ENCODE measurements around the gene APOL1.

Gene APOL1

GRCh38 chr22:36291831-36292740, 39.2 kb downstream of the APOL1 start:
- no peak for DNase-seq (ENCODE audit: low spot score)

DNA sequence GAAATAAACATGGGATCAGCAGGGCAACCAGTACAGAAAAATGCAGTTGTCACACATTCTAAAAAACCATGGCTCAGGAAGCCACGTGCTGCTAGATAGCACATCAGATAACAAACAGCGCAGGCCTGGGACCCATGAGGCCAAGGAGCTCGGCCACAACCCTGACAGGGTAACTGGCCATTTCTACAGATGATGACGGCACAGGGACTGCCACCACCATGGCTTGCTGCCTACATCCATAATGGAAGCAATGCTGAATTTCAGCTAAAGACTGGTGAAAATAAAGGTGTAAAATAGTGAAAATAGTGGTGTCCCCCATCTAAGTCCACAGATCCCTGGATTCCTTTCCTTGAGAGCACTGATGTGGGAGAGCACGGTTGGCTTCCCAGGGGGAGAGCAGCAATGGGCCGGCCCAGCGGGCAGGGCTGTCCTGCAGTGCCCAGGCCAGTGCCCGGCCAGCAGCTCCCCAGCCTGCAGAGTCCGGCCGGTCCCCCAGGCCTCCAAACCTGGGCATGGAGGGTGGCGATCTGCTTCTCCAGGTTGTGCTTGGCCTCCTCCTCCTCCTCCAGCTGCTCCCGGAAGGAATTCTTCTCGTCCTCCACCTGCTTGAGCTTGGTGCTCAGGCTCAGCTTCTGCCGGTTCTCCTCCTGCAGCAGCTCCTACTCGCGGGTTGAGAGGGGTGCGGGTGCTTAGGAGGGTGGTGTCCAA, 40.0 kb downstream of the APOL1 start:
- DNase-seq (ENCODE audit: low spot score): no peak

- no peak for DNase-seq (ENCODE audit: low spot score)
Measured at GRCh38 chr22:36293606-36294292, 40.8 kb downstream of the APOL1 start.

- no peak for DNase-seq (ENCODE audit: low spot score)
Measured at GRCh38 chr22:36294293-36294620, 41.3 kb downstream of the APOL1 start.

DNA sequence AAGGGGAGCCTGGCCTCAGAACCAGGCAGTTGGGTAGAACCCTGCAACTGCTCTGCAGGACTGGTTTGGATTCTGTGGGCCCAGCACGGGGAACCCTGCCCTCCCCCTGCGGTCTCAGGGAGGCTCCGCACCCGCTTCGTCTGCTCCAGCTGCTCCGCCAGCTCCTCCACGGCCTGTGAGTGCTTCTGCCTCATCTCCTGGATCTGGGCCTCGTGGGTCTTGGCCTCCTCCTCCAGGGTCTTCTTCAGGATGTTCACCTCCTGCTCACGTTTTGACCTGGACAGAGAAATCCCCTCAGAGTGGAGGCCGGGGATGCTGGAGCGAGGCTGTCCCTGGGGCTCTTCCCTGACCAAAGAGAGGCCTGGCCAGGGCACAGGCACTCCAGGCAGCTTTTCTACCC, 41.9 kb downstream of the APOL1 start:
- DNase-seq (ENCODE audit: low spot score): no peak

GRCh38 chr22:36295247-36295646, 42.3 kb downstream of the APOL1 start:
- no peak for DNase-seq (ENCODE audit: low spot score)

GRCh38 chr22:36296690-36297089, 43.8 kb downstream of the APOL1 start:
- DNase-seq (ENCODE audit: low spot score): no peak

- no peak for DNase-seq (ENCODE audit: low spot score)
Measured at GRCh38 chr22:36297568-36297967, 44.6 kb downstream of the APOL1 start.

GRCh38 chr22:36298118-36298517, 45.2 kb downstream of the APOL1 start:
- no peak for DNase-seq (ENCODE audit: low spot score)

- no peak for DNase-seq (ENCODE audit: low spot score)
Measured at GRCh38 chr22:36298601-36299000, 45.7 kb downstream of the APOL1 start.

DNA sequence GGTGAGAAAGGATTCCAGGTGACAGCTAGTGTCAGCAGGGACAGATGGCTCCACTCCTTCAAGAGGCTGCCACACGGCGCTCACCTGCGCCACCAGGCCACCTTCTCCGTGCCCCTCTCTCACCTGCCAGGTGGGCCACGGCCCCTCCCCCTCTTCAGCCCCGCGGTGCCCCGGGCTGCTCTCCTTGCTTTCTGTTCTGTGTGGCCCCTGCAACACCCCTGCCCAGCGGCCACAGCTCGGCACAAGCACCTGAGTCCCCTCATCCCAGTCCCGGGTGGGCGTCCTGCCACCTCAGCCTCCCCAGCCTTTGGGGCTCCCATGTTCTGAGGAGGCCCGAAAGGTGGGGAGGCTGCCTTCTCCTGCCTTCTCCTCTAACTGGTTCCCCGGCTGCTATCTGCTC, 46.4 kb downstream of the APOL1 start:
- no peak for DNase-seq (ENCODE audit: low spot score)

DNA sequence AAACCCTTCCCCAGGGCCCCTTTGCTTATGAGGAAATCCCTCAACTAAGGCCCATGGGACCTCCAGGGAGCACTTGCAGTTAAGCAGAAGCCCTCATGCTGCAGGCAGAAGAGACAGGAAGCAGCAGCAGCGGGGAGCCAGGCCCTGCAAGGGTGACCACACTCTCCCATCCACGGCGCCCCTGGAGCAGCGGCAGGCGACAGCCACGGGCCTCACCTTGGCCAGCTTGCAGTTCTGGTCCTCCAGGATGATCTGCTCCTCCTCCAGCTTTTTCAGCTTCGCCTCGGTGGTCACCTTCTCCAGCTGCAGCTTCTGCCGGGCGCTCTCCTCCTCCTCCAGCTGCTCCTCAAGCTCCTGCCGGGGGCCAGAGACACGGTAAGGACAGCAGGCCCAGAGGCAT, 47.0 kb downstream of the APOL1 start:
- DNase-seq (ENCODE audit: low spot score): no peak

DNA sequence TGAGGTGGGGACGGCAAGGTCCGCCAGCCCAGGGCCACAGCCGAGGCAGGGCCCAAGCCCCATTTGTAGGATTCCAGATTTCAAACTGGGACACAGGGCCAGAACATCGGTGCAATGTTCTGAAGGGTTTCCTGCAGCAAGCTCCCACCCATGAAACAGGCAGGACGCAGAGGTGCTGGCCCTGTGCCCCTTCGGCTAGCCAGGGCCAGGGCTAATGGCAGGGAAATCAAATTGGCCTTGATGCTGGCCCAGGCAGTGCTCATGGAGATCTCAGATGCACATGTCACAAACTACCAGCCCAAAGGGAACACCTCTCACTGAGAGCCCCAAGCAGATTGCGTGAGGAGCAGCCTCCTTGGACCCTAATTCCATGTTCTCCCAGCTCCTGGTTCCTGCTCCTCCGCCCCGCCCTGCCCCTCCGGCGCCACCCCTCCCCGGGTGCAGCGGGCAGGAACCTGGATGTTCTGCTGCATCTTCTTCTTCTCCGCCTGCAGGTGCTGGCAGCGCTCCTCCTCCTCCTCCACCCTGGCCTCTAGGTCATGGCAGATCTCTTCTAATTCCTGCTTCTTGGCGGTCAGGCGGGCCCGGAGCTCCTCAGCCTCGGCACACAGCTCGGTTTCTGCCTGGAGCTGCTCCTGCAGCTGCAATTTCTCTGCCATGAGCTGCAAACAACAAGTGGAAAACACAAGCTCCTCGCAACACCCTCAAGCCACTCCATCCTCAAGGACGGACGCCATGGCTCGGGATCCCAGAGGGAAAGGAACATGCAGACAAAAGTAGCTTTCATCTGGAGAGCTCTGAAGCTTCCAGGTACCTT, 47.7 kb downstream of the APOL1 start:
- DNase-seq (ENCODE audit: low spot score): no peak

GRCh38 chr22:36301384-36301828, 48.5 kb downstream of the APOL1 start:
- DNase-seq (ENCODE audit: low spot score): peak; percentile 63

GRCh38 chr22:36301851-36302250, 48.9 kb downstream of the APOL1 start:
- DNase-seq (ENCODE audit: low spot score): no peak

DNA sequence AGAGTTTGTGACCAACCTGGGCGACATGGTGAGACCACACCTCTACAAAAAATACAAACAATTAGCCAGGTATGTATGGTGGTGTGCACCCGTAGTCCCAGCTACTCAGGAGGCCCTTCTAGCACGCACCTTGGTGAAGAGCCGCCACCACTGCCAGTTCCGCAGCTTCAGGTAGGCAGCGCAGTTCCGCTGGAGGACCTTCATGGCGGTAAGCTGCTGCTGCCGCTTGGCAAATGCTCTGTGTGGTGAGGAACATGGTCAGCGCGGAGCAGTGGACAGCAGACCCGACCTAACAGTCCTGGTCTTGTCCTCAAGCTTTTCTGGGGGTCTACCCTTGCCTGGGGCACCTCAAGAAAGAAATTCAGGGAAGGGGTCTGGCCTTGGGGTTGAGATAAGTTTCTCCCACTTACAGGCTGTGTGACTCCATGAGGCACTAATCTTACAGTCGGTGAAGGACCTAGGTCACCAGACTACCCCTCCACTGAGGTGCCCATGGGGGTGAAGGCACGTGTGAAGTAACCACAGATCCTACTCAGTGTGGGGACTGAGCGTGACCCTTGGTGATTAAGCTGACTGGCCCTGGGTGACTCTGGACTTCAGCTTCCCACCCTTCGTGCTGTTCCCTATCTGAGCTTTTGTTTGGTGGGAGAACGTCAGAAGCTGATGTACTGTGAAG, 49.6 kb downstream of the APOL1 start:
- DNase-seq (ENCODE audit: low spot score): no peak

DNA sequence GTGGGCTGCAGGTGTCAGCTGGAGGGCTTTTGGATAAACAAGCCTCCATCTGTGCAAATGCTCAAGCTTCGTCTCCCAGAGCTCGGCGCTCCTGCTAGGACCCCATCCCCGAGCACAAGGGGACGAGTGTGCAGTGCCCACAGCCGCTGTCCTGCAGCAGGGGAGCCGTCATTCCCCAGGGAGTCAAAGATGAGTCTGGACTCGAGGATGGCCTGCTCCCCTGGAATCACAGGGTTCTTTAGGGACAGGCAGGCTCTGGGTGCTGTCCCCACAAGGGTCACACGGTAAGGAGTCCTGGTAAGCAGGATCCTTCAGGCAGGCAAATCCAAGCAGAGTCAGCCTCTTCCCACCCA, 50.2 kb downstream of the APOL1 start:
- DNase-seq (ENCODE audit: low spot score): no peak

DNA sequence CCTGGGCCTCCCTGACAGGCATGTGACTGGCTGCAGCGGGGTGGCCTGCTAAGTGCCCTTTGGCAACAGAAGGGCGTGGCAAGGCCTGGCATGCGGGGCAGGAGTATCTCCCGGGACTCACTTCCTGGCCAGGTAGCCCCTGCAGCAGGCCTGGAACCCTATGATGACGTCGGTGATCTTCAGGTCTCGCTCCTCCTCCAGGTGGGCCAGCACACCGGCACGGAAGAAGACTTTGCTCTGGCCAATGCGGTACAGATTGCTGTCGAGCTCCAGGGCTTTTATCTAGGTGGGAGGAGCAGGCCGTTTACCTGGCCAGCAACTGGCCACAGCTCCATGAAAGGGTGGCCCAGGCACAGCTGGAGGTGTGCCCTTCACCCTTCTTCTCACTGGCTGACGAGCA, 50.9 kb downstream of the APOL1 start:
- DNase-seq (ENCODE audit: low spot score): no peak

DNA sequence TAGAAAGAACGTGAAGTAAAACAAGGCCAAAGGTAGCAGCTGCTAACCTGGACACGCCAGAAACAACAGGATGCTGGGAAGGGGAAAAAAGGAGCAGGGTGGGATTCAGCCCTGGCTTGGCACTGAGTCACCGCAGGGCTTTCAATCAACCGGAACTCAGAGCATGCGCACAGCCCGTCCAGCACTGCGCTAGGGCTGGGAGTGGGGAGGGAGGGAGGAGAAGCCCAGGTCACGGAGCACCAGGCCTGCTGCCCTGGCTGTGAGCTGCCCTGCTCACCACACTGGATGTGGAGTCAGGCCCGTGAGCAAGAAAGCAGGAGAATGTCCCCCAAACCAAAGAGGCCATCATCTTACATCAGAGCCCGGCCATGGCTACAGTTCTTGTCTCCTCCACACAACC, 51.5 kb downstream of the APOL1 start:
- DNase-seq (ENCODE audit: low spot score): no peak

DNA sequence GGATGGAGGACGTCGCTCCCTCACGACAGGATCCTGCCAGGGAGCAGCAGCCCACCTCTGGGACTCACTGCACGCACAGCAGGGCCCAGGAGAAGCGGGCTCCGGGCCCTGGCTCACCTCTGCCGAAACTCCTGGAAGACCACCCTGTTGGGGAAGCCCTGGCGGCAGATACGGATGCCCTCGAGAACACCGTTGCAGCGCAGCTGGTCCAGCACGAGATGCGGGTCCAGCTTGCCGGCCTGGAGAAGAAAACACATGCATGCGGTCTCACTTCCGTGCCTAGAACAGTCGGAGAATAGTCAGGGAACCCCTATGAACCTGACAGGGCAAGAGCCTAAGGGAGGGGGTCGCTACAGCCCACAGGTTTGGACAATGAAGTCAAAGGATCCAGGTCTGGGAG, 52.9 kb downstream of the APOL1 start:
- DNase-seq (ENCODE audit: low spot score): no peak

- DNase-seq (ENCODE audit: low spot score): no peak
Measured at GRCh38 chr22:36306227-36306626, 53.3 kb downstream of the APOL1 start.

- DNase-seq (ENCODE audit: low spot score): no peak
Measured at GRCh38 chr22:36308880-36309279, 55.9 kb downstream of the APOL1 start.

Measured in COLO829 (cell line).